HG03025 (cell line): ENCODE measurements around the gene ENAH.
"Not testable (repeated sequence)": the region's sequence is repeated elsewhere in the genome, so short reads cannot be mapped to it uniquely, and the experiment has no call there.

Experiments used
- ATAC-seq: cut with Tn5 transposase; IDR thresholded peaks from one replicate; pipeline ENCODE4 v1.9.1; 2021; ENCODE audit warnings: mild to moderate bottlenecking, moderate library complexity; ENCODE audit not compliant: unreplicated experiment, low FRiP score

ENAH gene

DNA sequence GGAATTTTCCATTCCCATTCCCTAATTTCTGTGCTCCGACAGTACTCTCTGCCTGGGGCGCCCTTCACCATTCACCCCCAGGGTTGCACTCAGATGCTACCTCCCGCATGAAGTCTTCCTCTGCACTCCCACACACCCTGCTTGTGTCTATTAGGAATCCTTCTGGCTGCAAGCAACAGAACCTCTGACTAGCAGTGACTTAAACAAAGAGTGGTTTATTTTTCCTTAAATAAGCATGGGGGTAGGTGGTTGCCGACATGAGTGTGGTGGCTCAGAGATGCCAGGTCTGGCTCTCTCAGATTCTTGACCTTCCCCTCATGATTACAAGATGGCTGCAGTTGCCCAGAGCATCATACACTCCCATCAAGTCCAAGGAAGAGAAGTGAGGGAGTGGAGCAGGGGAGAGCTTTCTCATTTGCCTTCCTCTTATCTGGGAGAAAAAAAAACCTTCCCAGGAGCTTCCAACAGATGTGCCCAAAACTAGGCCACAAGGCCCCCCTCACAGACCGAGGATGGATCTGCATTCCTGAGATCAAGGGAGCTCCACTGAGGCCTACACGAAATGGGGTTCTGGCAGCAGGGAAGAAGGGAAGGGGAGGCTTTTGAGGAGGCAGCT is 175.5 kb downstream of the ENAH start:
- no peak for ATAC-seq

DNA sequence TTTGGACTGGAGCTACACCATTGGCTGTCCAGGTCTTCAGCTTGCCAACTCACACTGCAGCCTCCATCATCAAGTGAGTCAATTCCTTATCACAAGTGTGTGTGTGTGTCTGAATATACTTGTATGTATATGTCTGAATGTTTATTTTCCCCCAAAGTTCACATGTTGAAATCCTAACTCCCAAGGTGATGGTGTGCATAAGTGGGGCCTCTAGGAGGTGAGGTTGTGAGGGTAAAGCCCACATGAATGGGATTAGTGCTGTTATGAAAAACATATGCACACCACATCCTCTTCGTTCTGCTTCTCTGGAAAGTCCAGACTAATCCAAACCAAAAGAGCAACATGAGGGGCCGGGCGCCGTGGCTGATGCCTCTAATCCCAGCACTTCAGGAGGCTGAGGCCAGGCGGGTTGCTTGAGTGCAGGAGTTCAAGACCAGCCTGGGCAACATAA is 176.4 kb downstream of the ENAH start:
- ATAC-seq = no peak

- no peak for ATAC-seq
Measured at GRCh38 chr1:225476100-225476511, 176.8 kb downstream of the ENAH start.

DNA sequence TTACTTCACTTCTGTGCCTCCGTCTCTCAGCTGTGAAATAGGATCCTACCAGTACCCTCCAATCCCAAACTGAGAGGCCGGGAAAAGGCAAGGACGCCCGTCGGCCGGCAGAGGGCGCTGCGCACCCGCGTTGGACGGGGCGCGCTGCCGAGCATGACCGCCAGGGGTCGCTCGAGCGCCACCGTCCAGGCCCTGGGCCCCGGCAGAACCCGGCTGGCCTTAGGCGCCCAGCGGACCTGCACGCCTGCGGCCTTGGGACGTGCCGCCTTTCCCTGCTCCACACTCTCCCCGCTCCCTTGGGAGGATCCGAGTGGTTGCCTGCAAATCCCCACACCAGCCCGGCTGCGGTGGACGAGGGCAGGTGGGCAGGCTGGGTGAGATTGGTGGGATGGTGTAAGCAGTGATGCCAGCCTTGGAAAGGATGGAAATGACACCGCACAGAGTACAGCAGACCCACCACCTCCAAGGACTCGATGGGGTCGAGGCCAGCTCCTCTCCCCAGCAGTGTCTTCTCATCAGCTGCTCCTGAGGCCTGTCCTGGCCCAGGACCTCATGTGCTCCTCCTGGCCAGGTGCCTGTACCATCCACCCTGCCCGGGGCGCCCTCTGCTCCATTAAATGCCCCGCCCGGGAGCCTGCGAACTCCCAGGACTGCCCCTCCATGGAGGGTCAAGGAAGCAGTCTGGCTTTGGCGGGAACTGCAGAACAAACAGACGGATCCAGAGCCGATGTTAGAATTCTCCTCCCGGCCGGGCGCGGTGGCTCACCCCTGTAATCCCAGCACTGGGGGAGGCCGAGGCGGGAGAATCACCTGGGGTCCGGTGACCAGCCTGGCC is 177.7 kb downstream of the ENAH start:
- peak; percentile 46 for ATAC-seq

DNA sequence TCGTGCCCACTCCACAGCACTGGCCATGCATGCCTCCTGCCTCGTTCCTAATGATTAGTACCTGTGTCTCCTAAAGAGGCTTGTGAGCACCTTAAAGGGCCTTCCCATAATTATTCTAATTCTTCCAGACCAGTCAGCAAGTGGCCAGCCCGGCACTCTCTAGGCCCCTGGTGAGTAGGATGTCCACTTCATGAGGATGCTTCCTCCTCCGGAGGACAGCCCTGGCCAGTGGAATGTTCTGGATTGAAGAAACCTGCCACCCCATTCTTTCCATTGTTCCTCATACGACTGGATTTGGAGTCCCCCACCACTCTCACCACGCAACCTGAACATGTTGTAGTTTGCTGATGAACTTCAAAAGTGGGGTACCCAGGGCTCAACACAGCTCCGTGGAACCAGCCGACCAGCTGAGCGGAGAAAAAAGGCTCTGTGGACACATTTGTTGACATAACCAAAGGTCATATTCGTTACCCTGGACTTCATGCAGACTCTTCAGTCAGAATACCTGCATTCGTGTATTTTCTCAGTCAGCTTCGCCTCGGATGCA is 178.4 kb downstream of the ENAH start:
- ATAC-seq = no peak

GRCh38 chr1:225473676-225474438 is 179.1 kb downstream of the ENAH start:
- ATAC-seq = not testable (repeated sequence)

DNA sequence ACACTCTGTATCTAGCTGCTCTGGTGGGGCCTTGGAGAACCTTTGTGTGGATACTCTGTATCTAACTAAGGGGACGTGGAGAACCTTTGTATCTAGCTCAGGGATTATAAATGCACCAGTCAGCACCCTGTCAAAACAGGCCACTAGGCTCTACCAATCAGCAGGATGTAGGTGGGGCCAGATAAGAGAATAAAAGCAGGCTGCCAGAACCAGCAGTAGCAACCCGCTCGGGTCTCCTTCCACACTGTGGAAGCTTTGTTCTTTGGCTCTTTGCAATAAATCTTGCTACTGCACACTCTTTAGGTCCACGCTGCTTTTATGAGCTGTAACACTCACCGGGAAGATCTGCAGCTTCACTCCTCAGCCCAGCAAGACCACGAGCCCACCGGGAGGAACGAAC is 179.7 kb downstream of the ENAH start:
- not testable (repeated sequence) for ATAC-seq

DNA sequence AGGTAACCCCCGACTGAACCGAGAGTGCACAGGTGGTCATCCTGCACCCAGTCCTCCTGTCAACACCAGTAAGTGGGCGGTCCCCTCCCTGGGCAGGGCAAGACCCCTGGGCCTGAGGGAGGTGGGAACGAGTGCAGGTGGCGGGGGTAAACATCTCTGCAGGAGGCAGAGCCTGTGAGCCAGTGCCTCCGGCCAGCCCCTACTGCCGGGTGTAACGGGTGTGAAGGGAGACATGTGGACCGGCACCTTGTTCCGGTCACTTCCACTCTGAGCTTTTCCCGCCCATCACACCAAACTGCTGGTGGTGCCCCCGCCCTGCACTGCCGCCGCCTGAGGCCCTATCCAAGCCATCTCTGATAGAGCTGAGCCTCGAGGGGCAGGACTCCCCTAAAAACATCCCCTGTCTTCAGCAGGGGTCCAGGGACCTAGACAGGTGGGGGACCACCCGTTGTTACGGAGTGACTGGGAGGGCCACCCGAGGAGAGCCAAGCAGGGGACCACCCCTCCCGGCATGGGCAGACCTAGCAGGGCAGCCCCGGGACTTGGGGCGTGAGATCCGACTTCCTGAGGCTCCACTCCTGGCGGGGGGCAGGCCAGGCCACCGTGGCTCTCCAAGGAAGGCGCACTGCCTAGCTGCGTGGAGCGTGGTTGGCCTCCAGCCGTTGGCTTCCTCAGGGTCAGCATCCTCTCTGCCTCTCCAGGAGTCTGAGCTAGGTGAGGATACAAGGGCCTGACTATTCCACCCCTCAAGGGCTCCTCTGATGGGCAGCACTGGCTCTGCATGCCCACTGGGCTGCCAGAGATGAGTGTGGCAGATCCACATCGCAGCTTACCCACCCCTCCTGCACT is 181.2 kb downstream of the ENAH start:
- no peak for ATAC-seq

DNA sequence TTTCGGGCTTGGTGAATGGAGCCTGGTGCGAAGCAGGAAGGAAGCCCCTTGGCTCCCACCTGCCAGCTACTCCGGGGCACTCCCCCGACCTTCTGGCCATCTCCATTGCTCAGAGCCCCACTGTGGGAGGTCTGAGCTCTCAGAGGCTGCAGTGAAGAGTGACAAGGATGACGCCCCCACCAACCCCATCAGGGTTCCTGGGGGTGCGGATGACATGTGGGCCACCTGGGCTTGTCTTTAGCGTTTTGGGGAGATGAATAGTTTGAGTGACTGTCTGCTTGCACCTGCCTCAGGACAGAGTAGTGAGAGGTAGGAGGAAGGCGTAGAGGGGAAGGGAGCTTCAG is 181.8 kb downstream of the ENAH start:
- ATAC-seq = no peak

- ATAC-seq = no peak
Measured at GRCh38 chr1:225470211-225471108, 182.5 kb downstream of the ENAH start.

DNA sequence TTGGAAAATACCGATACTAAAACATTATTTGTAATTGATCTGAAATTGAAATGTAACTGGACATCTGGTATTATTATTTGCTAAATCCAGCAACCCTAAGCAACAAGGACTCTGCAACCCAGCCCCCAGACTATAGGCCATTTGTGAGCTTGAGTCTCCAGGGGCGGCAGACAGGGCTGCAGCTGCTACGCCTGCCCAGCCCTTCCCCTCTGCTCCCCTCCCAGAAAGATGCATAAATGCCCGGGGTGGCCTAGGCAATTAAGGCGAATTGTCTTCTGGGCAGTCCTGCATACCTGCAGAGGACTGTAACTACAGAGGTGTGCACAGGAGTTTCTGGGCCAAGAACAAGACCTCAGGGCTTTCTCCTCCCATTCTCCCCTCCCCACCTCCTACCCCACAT is 183.9 kb downstream of the ENAH start:
- no peak for ATAC-seq

DNA sequence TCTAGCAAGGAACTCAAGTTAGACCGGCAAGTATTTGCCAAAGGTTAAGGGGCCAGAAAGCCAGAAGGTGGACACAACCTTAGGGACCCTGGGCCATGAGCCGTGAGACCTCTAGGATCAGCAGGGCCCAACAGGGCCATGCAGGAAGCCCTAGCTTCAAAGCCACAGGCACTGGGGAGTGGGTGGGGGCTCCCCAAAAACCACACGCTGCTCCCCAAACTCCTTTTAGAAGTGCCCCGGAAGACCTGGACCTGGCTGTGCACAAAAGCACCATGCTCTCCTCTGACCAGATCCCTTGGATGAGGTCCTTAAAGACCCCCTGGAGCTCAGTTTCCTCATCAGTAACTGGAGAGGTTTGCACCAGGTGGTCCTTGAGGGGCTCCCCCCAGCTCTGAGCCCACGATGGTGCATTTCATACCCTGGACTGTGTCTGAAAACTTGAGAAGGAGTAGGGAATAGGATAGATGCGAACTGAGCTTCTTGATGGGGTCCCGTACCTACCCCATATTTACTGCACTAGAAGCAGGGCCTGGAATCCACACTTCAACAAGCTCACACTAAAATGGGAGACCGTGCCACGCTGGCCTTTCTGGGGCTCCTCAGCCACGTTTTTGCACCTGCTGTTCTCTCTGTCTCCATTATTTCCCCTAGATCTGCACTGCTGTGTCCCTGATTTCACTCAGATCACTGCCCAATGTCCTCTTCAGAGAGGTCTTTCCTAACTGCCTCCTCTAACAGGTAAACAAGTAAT is 184.5 kb downstream of the ENAH start:
- ATAC-seq = peak; percentile 22

- peak; percentile 93 for ATAC-seq
Measured at GRCh38 chr1:225467193-225468020, 185.5 kb downstream of the ENAH start.

DNA sequence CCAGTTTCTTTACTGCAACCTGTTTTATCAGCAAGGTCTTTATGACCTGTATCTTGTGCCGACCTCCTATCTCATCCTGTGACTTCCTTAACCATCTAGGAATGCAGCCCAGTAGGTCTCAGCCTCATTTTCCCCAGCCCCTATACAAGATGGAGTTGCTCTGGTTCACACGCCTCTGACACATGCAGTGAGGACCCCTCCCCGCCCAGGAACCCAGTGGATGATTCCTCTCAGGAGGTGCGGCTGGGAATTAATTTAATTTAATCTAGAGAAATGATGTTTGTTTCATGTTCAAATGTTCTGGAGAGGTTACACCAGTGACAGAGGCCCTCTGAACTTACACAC is 186.1 kb downstream of the ENAH start:
- ATAC-seq = no peak

DNA sequence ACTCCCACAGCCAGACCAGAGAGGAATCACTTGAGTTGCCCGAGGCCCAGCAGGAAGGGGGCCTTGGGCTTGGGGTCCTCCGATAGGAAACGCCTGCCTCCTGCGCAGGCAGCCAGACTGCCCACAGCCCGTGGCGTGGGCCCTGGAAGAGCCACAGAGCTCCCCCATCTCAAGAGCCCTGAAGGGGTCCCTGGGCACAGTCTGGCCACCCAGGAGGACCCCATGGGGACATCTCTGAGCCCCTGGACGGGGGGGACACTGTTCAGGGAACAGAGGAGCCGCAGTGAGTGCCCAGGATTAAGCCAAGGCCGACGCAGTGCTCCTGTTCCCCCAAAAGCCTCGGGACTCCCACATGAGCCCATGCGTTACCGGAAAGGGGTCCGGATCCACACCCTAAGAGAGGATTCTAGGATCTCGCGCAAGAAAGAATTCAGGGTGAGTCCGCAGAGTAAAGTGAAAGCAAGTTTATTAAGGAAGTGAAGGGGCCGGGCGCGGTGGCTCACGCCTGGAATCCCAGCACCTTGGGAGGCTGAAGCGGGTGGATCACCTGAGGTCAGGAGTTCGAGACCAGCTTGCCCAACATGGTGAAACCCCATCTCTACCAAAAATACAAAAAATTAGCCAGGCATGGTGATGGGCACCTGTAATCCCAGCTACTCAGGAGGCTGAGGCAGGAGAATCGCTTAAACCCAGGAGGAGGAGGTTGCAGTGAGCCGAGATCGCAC is 187.0 kb downstream of the ENAH start:
- no peak for ATAC-seq

- no peak for ATAC-seq
Measured at GRCh38 chr1:225464851-225465792, 187.8 kb downstream of the ENAH start.
